ENCODE measurements around the gene PCDH15.

- TF ChIP-seq CTCF (IDR thresholded peaks at IDR 0.05) (no peak), POLR2A (IDR thresholded peaks at IDR 0.05) (no peak)
Observed at GRCh38 chr10:54266395-54266794, 534.6 kb downstream of the PCDH15 start.
